Mucosa of descending colon (tissue), 3 donors: Measurements from ENCODE around the gene NECTIN2. TPM values are rescaled to one million over a fixed set of nuclear protein-coding genes. Genes with fewer than 3 reads are reported as not detected.
"Not testable (repeated sequence)": the region's sequence is repeated elsewhere in the genome, so short reads cannot be mapped to it uniquely, and the experiment has no call there.

Experiments
- ATAC-seq: fragments of 200-7000 bp; cut with Tn5 transposase; one replicate; pipeline ENCODE4 v1.9.1; 2020; ENCODE audit warnings: mild to moderate bottlenecking, moderate library complexity
- DNase-seq, 3 donors: peaks; one replicate each; pipeline ENCODE4 v3.0.0-alpha.2; 2020
- H3K36me3 ChIP-seq: fragments of 200-600 bp; one replicate; pipeline ENCODE4 v1.8.0; 2021; ENCODE audit warnings: low read depth, mild to moderate bottlenecking
- H3K4me1 ChIP-seq: fragments of 200-600 bp; one replicate; pipeline ENCODE4 v1.8.0; 2021; ENCODE audit warnings: low read depth, mild to moderate bottlenecking
- H3K4me3 ChIP-seq: fragments of 200-600 bp; one replicate; pipeline ENCODE4 v1.8.0; 2021; ENCODE audit warnings: mild to moderate bottlenecking
- H3K9me3 ChIP-seq: fragments of 200-600 bp; one replicate; pipeline ENCODE4 v1.8.0; 2021; ENCODE audit warnings: mild to moderate bottlenecking
- CTCF ChIP-seq: fragments of 200-600 bp; IDR thresholded peaks from one replicate; pipeline ENCODE4 v1.8.0; 2022; ENCODE audit warnings: antibody characterized with exemption, mild to moderate bottlenecking
- intact Hi-C, 2 donors: fragments of 100-400 bp; cut with DNase I in 1 of 2; cut with micrococcal nuclease in 1 of 2; formaldehyde crosslinking; loops; one replicate each; pipeline versions ENCODE4 v1.11.0 to v1.11.1; 2022; cut with DNase I, micrococcal nuclease
- total RNA-seq, 3 donors: library from RNA; stranded (reverse); fragmentation: NEBNext Ultra II Directional in 2 of 3; extraction: Animal tissue kit (Norgen Biotek cat#: 25700) in 2 of 3; gene quantifications; one replicate each; pipeline versions ENCODE4 v1.2.1 to v1.2.4, GENCODE V29; 2021 to 2023
- donor health status: DM: no; HTN: no; CAD: no; lungs with moderate emphysema.
- donor health status: DM: no; HTN: no; CAD: no.
- donor health status: DM: no; HTN: yes; CAD: no.

NECTIN2 gene
- total RNA-seq, 3 donors from 2014 or later = 65.3 to 109 (median 98.8) TPM

GRCh38 chr19:44886141-44886540 lies 40.0 kb downstream of the NECTIN2 start:
- intact Hi-C loops = no loop called here
- no peak for DNase-seq
- ATAC-seq = no peak
- H3K9me3 ChIP-seq = no peaks in the 10 kb centered on the region
- peaks cover 8% of the 10 kb centered on the region for H3K36me3 ChIP-seq
- H3K4me1 ChIP-seq = peaks cover 5% of the 10 kb centered on the region
- no peak overlapping the region for H3K4me3 ChIP-seq
- no peak for TF ChIP-seq CTCF

GRCh38 chr19:44887648-44888047 lies 41.6 kb downstream of the NECTIN2 start:
- intact Hi-C loops = no loop called here
- ATAC-seq (no peak), DNase-seq (no peak)
- no peak for TF ChIP-seq CTCF
- Histone ChIP-seq H3K36me3 (peaks cover 8% of the 10 kb centered on the region), H3K4me3 (no peak overlapping the region), H3K9me3 (no peaks in the 10 kb centered on the region), H3K4me1 (peaks cover 15% of the 10 kb centered on the region)

- DNase-seq, intact Hi-C loops, H3K9me3 ChIP-seq, H3K36me3 ChIP-seq, H3K4me3 ChIP-seq, ATAC-seq: not testable (repeated sequence)
- peaks cover 15% of the 10 kb centered on the region for H3K4me1 ChIP-seq
Observed at GRCh38 chr19:44888335-44888734, 42.2 kb downstream of the NECTIN2 start.

- peak in 1 of 3 donors; percentile 42 for DNase-seq
- intact Hi-C loops = no loop called here
- ATAC-seq = no peak
Observed at GRCh38 chr19:44889830-44890365, 43.8 kb downstream of the NECTIN2 start.

GRCh38 chr19:44890366-44891015 lies 44.4 kb downstream of the NECTIN2 start:
- H3K4me1 ChIP-seq = peaks cover 15% of the 10 kb centered on the region
- peak overlapping the region; percentile 25 for H3K4me3 ChIP-seq
- intact Hi-C loops = no loop called here
- ATAC-seq = peak; percentile 88
- peaks cover 8% of the 10 kb centered on the region for H3K36me3 ChIP-seq
- TF ChIP-seq CTCF = no peak
- H3K9me3 ChIP-seq = no peaks in the 10 kb centered on the region
- peak in 2 of 3 donors; percentile 96 to 100 for DNase-seq

More at GRCh38 chr19:44889830-44890365, 43.8 kb downstream of the NECTIN2 start:
- peaks cover 15% of the 10 kb centered on the region for H3K4me1 ChIP-seq
- H3K4me3 ChIP-seq = peak overlapping the region; percentile 25
- peaks cover 8% of the 10 kb centered on the region for H3K36me3 ChIP-seq
- no peak for TF ChIP-seq CTCF
- no peaks in the 10 kb centered on the region for H3K9me3 ChIP-seq

- peaks cover 8% of the 10 kb centered on the region for H3K36me3 ChIP-seq
- H3K4me1 ChIP-seq = peaks cover 15% of the 10 kb centered on the region
- H3K9me3 ChIP-seq = no peaks in the 10 kb centered on the region
- ATAC-seq = no peak
- peak in 2 of 3 donors; percentile 100 for DNase-seq
- intact Hi-C loops = no loop called here
- TF ChIP-seq CTCF = no peak
- peak within 1 kb of the TSS; percentile 92 for H3K4me3 ChIP-seq
Observed at GRCh38 chr19:44891016-44891882, 45.2 kb downstream of the NECTIN2 start, which contains the start of gene TOMM40. TSS of gene TOMM40 (plus strand) at chr19:44891254. CDS start at chr19:44891416, 162 bp downstream.
